Measurements from ENCODE around the gene ACACB. TPM values are rescaled to one million over a fixed set of nuclear protein-coding genes. Genes with fewer than 3 reads are reported as not detected.

Gene ACACB
- polyA plus RNA-seq, 2 of the 4 experiments (the other 2 are of a cell fraction) = 6.8 to 7.6 TPM

DNA sequence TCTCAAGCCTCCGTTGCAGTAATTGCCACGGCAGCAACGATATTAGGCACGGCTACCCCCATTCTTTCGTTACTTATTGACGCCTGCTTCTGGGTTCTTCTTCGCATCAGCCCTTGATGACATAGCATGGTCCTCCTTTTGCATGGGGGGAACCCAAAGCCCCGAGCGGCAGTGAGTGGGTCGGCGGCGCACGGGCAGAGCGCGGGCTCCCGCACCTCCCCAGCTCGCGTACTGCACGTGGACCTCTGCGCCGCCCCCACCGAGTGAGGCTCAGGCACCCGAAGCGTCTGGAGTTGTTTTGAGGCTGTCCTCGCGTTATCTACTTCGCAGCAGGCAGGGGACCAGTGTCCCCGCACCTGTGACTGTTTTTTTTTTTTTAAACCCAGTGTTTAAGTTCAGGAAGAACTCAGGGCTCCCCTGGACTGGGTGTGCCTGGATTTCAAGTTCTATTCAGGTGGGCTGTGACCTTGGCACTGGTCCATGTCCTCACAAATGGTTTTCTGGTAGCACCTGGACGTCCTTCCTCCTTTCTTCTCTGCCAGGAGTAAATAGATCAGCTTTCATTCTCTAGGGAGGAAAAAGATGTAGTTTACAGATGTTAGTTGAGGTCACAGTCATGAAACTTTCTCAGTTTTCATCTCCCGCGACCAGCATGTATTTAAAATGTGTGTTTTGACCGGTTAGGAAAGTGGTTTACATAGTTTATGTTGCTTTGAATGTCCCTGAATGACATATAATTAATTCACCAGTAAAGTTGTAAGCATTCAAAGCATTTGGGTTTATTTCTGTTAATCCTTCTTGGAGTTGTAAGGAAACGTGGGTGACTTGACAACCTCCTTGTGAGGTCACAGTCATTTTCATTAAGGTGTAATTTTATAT, 194.1 kb downstream of the ACACB start (continued):
- TF ChIP-seq, protein P1, sequence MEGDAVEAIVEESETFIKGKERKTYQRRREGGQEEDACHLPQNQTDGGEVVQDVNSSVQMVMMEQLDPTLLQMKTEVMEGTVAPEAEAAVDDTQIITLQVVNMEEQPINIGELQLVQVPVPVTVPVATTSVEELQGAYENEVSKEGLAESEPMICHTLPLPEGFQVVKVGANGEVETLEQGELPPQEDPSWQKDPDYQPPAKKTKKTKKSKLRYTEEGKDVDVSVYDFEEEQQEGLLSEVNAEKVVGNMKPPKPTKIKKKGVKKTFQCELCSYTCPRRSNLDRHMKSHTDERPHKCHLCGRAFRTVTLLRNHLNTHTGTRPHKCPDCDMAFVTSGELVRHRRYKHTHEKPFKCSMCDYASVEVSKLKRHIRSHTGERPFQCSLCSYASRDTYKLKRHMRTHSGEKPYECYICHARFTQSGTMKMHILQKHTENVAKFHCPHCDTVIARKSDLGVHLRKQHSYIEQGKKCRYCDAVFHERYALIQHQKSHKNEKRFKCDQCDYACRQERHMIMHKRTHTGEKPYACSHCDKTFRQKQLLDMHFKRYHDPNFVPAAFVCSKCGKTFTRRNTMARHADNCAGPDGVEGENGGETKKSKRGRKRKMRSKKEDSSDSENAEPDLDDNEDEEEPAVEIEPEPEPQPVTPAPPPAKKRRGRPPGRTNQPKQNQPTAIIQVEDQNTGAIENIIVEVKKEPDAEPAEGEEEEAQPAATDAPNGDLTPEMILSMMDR (IDR thresholded peaks at IDR 0.05) = no peak
- TF ChIP-seq ELK1 (IDR thresholded peaks at IDR 0.05; ENCODE audit: low read depth, low read length) (no peak), RCOR1 (IDR thresholded peaks at IDR 0.05; ENCODE audit: low read depth, low read length) (no peak), CHD4 (IDR thresholded peaks at IDR 0.05; ENCODE audit: borderline replicate concordance) (no peak), SMC3 (IDR thresholded peaks at IDR 0.05) (no peak), NPAS2 (CRISPR knock-in tag; IDR thresholded peaks at IDR 0.05; ENCODE audit: borderline replicate concordance) (no peak), PHF8 (IDR thresholded peaks at IDR 0.05; ENCODE audit: borderline replicate concordance, low read depth) (no peak), BCL3 (IDR thresholded peaks at IDR 0.05) (no peak)
- TF ChIP-seq, protein P2, sequence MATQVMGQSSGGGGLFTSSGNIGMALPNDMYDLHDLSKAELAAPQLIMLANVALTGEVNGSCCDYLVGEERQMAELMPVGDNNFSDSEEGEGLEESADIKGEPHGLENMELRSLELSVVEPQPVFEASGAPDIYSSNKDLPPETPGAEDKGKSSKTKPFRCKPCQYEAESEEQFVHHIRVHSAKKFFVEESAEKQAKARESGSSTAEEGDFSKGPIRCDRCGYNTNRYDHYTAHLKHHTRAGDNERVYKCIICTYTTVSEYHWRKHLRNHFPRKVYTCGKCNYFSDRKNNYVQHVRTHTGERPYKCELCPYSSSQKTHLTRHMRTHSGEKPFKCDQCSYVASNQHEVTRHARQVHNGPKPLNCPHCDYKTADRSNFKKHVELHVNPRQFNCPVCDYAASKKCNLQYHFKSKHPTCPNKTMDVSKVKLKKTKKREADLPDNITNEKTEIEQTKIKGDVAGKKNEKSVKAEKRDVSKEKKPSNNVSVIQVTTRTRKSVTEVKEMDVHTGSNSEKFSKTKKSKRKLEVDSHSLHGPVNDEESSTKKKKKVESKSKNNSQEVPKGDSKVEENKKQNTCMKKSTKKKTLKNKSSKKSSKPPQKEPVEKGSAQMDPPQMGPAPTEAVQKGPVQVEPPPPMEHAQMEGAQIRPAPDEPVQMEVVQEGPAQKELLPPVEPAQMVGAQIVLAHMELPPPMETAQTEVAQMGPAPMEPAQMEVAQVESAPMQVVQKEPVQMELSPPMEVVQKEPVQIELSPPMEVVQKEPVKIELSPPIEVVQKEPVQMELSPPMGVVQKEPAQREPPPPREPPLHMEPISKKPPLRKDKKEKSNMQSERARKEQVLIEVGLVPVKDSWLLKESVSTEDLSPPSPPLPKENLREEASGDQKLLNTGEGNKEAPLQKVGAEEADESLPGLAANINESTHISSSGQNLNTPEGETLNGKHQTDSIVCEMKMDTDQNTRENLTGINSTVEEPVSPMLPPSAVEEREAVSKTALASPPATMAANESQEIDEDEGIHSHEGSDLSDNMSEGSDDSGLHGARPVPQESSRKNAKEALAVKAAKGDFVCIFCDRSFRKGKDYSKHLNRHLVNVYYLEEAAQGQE (IDR thresholded peaks at IDR 0.05) = no peak

Other genes with a start within 250 kb of the ACACB start
- gene DAO, start 236.5 kb upstream of the ACACB start, polyA plus RNA-seq (2011; rRNA removed) = not detected in 2 replicates
- gene DAO, start 236.5 kb upstream of the ACACB start, polyA plus RNA-seq (2017; fragmentation: RNase III; extraction: RNeasy Plus Mini Kit Qiagen cat#74134 plus additional on column Dnase treatment) = not detected in 3 replicates
- not detected in 2 replicates for gene SVOP, start 95.5 kb upstream of the ACACB start, polyA plus RNA-seq (2011; rRNA removed)
- not detected in 3 replicates for gene SVOP, start 95.5 kb upstream of the ACACB start, polyA plus RNA-seq (2017; fragmentation: RNase III; extraction: RNeasy Plus Mini Kit Qiagen cat#74134 plus additional on column Dnase treatment)
- 15.2 and 19.6 TPM in 2 replicates for gene USP30, start 64.0 kb upstream of the ACACB start, polyA plus RNA-seq (2011; rRNA removed)
- gene USP30, start 64.0 kb upstream of the ACACB start, polyA plus RNA-seq (2017; fragmentation: RNase III; extraction: RNeasy Plus Mini Kit Qiagen cat#74134 plus additional on column Dnase treatment) = 5.7 to 7.2 TPM (median 6.8 TPM) in 3 replicates
- gene ALKBH2, start 23.1 kb upstream of the ACACB start, polyA plus RNA-seq (2011; rRNA removed) = 48.7 and 53.9 TPM in 2 replicates
- 54.8 to 57.7 TPM (median 55.0 TPM) in 3 replicates for gene ALKBH2, start 23.1 kb upstream of the ACACB start, polyA plus RNA-seq (2017; fragmentation: RNase III; extraction: RNeasy Plus Mini Kit Qiagen cat#74134 plus additional on column Dnase treatment)
- gene UNG, start 19.0 kb upstream of the ACACB start, polyA plus RNA-seq (2011; rRNA removed) = 47.6 and 55.6 TPM in 2 replicates
- 75.6 to 79.5 TPM (median 77.6 TPM) in 3 replicates for gene UNG, start 19.0 kb upstream of the ACACB start, polyA plus RNA-seq (2017; fragmentation: RNase III; extraction: RNeasy Plus Mini Kit Qiagen cat#74134 plus additional on column Dnase treatment)
- 0.04 TPM in 1 of 2 replicates, not detected in the other for gene FOXN4, start 192.7 kb downstream of the ACACB start, polyA plus RNA-seq (2011; rRNA removed)
- 0.04 to 0.07 TPM (median 0.05 TPM) in 3 replicates for gene FOXN4, start 192.7 kb downstream of the ACACB start, polyA plus RNA-seq (2017; fragmentation: RNase III; extraction: RNeasy Plus Mini Kit Qiagen cat#74134 plus additional on column Dnase treatment)
- not detected in 2 replicates for gene MYO1H, start 231.3 kb downstream of the ACACB start, polyA plus RNA-seq (2011; rRNA removed)
- not detected in 3 replicates for gene MYO1H, start 231.3 kb downstream of the ACACB start, polyA plus RNA-seq (2017; fragmentation: RNase III; extraction: RNeasy Plus Mini Kit Qiagen cat#74134 plus additional on column Dnase treatment)